Upper lobe of left lung (tissue), 4 donors: Measurements from ENCODE around the gene TUB.

ENCODE experiments used
- CTCF ChIP-seq, 6 experiments: fragments of 450-650 bp in 4 of 6; fragments of 200-600 bp in 2 of 6; sonication (generic) in 2 of 6; IDR thresholded peaks; one replicate each; pipeline ENCODE4 v1.5.1; 2016 to 2019; ENCODE audit warnings: antibody characterized with exemption in 6 of 6
- POLR2A ChIP-seq, 4 donors: fragments of 450-650 bp; IDR thresholded peaks; one replicate each; pipeline ENCODE4 v1.5.1; 2016 to 2017; ENCODE audit warnings: antibody characterized with exemption in 4 of 4, mild to moderate bottlenecking in 2 of 4
- POLR2AphosphoS5 ChIP-seq, 2 donors: sonication (generic); formaldehyde crosslinking; IDR thresholded peaks; one replicate each; pipeline ENCODE4 v1.5.1; 2017; ENCODE audit warnings: antibody characterized with exemption in 2 of 2

- TF ChIP-seq CTCF (IDR thresholded peaks at IDR 0.05) = no peak
- no peak for TF ChIP-seq POLR2A (IDR thresholded peaks at IDR 0.05)
- TF ChIP-seq POLR2AphosphoS5 (IDR thresholded peaks at IDR 0.05) = no peak
Measured at GRCh38 chr11:8098879-8099278, 17.9 kb downstream of the TUB start.
